ENCODE data around the gene HOPX.
"Not testable (repeated sequence)": the region's sequence is repeated elsewhere in the genome, so short reads cannot be mapped to it uniquely, and the experiment has no call there.

Gene HOPX

DNA sequence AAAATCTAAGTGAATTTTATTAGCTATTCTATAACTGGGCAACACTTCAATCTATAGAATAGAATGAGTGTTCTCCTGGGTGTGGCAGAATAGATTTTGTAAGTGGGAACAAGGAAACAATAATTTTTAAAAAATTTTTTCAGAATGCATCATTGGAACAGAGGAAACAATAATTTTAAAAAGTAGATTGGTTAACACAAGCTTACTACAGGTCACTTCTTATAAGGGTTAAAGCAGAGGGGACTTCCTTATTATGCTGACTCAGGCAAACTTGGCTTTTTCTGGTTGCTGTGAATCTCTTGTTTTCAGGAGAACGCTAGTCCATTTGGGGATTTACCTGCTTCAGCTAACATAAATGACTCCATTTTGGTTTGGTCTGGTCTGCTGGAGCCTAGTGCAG, 52.5 kb downstream of the HOPX start:
- DNase-seq: no peak

- no peak for DNase-seq
Measured at GRCh38 chr4:56627985-56628384, 53.1 kb downstream of the HOPX start.

DNA sequence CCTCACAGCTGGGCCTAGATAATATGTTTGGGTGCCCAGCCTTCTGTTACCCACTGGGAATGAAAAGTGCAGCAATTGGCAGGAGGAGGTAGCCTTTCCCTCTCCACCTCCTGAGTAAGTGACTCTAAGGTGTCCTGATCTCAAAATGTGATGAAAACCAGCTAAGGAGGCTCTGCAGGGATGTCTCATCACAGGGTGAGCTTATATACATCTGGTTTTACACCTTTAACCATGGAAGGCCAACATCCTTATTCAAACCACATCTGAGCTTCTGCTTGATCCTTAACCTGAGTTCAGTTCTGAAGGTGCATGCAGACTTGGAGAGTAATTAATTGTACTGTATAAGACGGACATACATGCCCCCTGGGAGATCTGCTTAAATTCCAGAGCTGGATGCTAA, 53.7 kb downstream of the HOPX start:
- no peak for DNase-seq

- no peak for DNase-seq
Measured at GRCh38 chr4:56626963-56627362, 54.1 kb downstream of the HOPX start.

DNA sequence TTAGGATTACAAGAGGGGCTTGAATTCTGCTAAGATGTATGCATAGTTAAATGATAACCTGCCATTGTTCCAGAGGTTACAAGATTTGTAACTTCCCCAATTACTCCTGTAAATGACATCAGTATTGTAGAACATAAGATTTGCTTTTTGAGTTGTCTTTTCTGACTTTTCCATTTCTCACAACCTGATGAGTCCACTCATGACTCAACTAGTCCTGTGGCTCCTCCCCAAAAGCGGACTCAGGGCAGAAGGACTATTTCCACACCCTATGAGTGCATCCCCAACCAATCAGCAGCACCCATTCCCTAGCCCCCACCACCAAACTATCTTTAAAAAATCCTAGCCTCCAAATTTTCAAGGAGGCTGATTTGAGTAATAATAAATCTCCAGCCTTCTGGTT, 54.7 kb downstream of the HOPX start:
- no peak for DNase-seq

DNA sequence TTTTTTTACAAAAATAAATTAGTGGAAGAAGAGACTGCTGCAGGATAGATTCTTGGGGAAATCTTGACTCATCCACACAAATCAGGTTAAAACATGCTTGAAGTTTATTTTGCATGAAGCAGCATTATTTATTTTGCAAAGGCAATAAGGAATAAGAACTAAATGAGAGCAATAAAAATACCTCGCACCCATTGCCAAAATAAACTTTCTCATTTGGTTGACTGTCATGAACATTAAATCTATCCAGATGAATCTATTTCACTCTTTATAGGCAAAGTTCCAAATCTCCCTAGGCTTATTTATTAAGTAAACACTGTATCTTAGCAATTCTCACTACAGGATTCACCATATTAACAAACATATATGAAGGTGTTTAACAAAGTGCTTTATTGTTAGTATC, 58.9 kb downstream of the HOPX start:
- DNase-seq: no peak

GRCh38 chr4:56619816-56620215, 61.3 kb downstream of the HOPX start:
- no peak for DNase-seq

GRCh38 chr4:56619160-56619559, 61.9 kb downstream of the HOPX start:
- no peak for DNase-seq

- DNase-seq: no peak
Measured at GRCh38 chr4:56618734-56619133, 62.4 kb downstream of the HOPX start.

- no peak for DNase-seq
Measured at GRCh38 chr4:56613101-56613862, 67.8 kb downstream of the HOPX start.

GRCh38 chr4:56612282-56612681, 68.8 kb downstream of the HOPX start:
- DNase-seq: no peak

DNA sequence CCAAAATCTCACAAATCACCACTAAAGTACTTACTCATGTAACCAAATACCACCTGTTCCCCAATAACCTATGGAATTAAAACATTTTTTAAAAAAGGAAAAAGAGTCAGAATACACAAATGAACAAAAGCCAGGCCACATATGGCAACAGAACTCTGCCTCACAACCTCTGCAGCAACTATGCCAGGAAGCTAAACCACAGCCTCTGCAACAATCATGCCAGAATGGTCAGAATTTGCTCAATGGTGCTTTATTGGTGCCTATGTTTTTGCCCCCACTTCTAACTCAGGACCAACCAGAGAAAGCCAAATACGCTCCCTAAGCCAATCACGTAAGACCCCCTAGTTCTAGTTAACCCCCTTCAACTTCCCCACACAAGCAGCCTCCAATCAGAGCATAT, 69.6 kb downstream of the HOPX start:
- DNase-seq: no peak

DNA sequence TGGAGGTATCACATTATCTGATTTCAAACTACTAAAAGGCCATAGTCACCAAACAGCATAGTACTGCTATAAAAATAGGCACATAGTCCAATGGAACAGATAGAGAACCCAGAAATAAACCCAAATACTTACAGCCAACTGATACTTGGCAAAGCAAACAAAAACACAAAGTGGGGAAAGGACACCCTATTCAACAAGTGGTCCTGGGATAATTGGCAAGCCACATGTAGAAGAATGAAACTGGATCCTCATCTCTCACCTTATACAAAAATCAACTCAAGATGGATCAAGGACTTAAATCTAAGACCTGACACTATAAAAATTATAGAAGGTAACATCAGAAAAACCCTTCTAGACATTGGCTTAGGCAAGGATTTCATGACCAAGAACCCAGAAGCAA, 70.9 kb downstream of the HOPX start:
- not testable (repeated sequence) for DNase-seq

GRCh38 chr4:56607926-56608325, 73.2 kb downstream of the HOPX start:
- DNase-seq: no peak

DNA sequence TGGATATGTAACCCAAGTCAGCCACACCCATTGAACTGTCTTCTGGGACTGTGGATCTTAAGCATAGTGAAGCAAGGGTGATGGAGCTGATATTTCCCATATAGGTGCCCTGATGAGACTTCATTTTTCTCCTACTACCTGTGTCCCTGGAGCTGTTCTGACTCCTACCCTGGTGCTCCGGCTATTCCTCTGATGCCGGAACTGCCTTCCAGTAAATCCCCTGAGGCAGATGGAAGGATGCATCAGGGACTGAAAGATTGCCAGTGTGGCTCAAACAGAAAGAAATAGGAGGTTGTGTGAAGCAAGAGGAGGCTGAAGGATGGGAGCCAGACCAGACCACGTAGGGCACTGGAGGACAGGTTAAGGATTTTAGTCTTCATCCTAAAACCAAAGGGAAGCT, 74.7 kb downstream of the HOPX start:
- no peak for DNase-seq

DNA sequence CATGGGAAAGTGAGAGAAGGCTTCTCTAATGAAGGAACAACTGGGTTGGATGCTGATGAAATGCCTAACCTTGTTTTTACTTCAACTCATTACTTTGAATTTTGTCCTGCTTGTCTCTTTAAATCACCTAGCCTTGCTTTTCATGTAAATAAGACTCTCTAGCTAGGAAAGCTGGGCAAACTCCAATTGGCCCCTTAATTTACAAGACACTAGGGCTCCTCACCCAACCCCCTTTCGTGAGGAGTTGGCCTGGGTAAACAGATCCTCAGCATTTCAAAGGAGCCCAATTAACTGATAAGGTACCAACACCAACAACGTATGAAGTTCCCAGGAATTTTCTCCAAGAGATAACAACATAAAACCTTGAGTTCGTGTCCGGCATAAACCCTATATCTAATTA, 75.6 kb downstream of the HOPX start:
- not testable (repeated sequence) for DNase-seq

DNA sequence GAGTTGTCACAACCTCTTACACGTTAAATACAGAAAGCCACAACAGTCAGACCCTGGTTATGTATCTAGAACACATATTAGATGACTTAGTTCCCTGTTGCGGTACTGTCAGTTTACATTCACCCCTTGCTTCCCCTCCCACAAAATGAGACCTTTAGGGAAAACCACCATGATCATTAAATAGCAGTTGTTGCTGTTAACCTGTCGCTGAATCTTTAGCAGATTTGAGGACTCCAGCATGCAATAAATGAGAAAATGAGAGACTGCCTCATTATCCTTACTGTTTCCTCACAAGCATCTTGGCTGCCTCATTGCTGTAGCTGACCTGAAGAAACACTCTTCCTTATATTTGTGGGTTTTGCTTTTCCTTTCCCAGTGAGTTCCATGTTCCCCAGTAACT, 77.8 kb downstream of the HOPX start:
- DNase-seq: no peak

Measured in right kidney (tissue), 1 donor.